NCI-H1694 (cell line): ENCODE data around the gene MAGI1.
"Not testable (repeated sequence)": the region's sequence is repeated elsewhere in the genome, so short reads cannot be mapped to it uniquely, and the experiment has no call there.

Experiments
- DNase-seq: peaks from one replicate; lab custom pipeline; 2025; lab: John Stamatoyannopoulos, UW

Gene MAGI1

DNA sequence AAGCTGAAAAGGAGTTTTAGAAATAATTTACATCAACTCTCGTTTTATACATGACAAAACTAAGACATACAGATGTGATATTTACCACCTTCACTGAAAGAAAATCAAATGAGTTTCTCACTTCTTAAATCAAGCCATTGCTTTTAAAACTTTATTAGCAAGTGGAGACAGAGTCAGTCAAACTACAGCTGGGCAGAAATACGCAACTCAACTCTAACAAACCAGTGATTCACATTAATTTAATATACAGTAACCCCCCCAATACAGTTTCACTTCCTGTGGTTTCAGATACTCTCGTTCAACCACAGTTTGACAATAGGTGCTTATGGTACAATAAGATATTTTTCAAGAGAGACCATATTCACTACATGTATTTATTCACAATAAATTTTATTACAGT is 477.1 kb downstream of the MAGI1 start:
- no peak for DNase-seq

DNA sequence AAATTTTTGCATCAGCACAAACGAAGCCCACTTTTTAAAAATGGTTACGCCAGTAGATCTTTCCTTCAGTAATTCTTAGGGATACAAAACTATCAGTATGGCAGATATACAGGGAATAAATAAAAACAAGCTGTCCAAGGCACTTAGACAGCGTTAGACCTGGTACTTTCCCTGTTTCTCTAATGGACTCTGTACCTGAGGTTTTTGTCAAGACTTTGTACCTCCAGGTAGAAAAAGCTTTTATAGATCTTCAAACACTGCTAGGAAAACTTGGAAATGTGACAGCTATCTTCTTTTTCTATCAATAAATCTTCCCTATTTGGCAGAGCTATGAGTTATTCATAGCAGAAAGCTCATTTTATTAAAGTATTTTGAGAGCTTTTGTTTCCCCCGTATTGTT is 477.8 kb downstream of the MAGI1 start:
- no peak for DNase-seq

DNA sequence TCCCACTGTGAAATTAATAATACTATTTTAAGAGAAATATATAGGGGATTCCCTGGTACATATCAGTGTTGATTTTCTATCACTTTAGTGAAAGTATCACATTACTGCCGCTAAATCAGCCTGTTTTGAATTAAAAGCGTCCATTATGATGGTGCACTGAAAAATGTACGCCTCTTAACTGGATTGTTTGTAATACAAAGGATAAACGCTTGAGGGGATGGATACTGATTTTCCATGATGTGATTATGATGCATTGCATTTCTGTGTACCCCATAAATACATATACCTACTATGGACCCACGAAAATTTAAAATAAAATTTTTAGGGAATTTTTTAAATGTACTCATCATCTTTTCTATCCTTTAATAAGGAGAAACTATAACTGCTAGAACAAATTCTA is 478.6 kb downstream of the MAGI1 start:
- DNase-seq = no peak

DNA sequence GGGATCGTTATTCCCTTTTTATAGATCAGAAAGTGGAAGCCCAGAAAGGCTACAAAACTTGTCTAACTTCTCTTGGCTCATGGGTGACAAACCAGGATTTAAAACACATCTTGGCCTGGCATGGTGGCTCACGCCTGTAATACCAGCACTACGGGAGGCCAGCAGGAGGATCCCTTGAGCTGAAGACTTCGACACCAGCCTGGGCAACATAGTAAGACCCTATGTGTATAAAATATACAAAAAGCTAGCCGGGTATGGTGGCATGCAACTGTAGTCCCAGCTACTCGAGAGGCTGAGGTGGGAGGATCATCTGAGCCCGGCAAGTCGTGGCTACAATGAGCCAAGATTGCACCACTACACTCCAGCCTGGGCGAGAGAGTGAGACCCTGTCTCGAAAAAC is 479.1 kb downstream of the MAGI1 start:
- no peak for DNase-seq

DNA sequence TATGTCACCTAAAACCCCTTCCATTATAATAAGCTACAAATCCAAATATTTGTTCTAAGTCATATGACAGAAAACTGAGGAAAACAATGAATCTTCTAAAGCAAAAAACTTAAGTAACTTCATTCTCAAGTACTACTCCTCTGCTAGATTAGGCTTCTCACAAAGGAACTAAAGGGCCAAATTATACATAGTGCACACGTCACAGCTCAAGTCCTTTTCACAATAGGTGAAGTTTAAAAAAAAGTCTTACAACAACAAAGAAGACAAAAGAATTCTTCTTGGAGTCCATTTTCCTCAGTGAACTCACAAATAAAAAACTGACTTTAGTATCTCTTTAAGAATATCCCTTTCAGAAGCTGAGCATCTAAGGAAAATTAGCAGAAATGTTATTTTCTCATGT is 479.9 kb downstream of the MAGI1 start:
- DNase-seq = no peak

DNA sequence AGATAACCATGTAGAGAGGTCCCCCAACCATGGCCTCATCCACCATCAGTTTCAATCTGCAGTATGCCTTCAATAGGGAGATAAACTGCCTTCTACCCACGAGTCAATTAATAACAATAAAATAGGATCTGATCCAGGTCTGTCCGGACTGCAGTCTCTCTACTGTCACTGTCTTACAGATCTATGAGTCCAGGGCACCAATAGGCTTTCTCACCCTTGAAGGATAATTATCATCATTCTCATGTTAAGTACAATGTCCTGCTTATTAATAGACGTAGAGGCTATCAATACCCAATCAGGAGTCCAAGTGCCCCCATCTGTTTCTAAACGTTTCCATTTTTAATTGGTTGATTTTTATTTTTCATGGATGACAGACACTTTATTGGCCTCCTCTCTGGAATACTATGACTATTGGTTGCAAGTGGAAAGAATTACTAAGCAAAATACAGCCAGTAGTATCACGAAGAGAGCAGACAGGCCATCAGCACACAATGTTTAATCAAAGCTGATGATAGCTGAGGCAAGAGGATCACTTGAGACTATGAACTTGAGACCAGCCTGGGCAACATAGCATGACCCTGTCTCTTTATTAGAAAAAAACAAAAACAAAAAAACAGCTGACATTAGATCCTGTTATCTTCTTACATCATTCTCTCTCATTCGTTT is 480.7 kb downstream of the MAGI1 start:
- no peak for DNase-seq

DNA sequence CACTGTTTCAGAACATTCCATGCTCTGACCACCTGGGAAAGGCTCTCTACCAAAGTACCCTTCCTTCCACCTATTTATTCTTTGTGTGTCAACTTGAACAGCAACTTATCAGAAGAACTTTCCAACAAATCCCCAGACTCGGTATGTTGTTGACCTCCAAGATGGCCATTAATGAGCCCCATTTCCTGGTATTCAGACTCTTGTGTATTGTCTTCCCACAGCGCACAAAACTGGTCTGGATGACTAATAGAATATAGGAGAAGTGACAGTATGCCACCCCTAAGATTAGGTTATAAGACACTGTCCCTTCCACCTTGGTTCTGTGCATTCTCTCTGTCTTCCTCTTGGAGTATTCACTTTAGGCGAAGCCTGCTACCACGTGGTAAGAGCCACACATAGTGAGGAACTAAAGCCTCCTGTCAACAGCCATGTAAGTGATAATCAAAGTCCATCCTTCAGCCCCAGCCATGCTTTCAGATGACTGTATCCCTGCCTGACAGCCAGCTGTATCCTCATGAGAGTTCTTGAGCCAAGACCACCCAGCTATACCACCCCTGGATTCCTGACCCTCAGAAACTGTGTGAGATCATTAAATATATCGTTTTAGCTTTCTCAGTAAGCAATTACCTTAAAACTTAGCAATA is 481.7 kb downstream of the MAGI1 start:
- DNase-seq = no peak

DNA sequence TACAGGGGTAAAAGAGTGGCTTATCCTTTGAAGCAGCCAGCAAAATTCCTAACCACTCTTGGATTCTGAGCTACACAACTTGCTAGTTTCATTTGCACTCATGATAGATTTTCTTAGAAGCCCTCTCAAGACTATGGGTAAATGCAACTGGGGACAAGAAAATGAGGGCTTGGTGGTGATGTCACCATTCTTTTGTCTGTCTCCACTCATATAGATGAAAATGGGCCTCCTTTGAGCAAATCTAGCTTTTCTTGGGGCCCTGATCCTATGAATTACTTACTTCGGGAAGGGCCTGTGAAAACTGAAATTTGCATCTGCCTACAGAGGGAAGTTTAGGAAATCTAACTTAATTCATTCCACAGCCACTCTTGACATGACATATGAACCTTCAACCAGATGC is 486.3 kb downstream of the MAGI1 start:
- DNase-seq = no peak

DNA sequence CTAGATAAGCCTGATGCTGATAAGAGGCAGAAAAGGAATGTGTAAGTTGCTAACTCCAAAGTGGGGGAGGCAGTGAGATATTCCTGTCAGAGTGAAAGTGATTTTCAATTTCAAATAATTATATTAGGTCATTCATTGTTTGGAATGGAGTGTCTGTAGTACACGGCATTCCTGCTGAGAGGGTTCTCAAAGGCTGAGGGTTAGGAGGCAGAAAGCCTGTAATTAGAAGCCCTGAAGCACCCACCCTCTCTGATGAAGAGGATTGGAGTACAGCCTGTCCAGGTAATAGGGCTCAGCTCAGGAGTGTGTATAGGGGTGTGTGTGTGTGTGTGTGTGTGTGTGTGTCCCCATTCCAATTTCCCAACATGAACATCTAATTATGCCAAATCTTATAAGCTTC is 486.8 kb downstream of the MAGI1 start:
- DNase-seq = no peak

DNA sequence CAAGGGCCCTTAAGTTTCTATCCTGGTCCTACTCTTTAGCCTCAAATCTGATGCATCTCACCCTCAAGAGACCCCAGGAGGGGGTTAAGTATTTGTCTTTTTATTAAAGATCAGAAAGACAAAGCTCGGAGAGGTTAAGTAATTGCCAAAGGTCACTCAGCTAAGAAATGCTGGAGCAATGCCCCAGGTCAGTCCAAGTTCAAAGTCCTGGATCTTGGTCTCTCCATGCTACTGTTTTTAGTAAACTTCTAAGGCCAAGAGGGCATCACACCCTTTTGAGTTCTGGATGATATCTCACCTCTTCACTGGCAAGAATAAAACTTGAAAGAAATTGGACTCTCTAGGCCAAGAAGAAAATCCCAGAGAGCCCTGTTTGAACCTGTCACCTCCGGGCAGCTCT is 488.6 kb downstream of the MAGI1 start:
- no peak for DNase-seq

DNA sequence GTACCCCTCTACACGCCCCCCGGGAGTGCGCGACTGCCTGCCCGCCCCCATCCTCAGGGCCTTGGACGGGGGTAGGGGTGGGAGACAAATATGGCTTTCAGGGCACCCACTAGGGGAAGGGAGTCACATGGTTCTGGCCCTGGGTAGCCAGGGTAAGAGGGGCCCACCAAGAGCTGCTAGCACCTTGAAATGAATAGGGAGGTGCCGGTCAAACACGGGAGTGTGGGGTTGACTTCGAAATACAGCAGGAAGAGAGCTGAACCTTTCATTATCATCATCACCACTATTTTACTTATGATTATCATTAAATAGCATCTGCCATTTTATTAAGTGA is 489.1 kb downstream of the MAGI1 start:
- DNase-seq = no peak

DNA sequence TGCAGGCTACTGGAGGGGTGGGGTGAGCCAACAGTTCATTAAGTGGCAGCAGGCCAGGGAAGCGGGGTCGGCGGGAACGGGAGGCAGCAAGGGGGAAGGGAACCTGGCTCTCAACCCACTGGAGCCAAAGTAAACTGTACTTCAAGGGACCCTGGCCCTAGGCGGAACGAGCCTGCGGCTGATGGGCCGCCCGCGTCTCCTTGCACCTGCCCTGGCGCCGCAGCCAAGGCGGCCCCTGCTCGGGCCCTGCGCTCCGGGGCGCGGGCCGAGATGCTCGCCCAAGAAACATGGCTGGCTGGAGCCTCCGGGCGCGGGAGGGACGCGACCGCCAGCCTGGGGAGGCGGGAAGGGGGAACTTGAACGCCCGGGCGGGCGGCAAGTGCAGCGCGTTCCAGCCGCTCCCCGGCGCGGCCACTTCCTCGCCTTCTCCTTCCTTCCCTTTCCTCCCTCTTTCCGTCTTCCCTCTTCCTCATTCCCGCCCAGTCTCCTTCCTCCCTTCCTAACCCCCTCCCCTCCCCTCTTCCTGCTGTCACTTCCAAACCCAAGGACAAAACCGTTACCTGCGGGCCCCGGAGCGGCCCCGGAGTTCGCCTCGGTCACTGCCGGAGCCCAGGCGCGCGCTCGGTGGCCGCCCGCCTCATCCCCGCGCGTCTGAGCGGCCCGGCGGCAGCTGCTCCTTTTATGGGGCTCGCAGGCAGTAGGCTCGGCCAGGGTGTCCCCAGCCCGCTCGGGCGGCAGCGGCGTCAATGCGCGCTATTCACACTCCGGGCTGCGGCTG is 489.7 kb downstream of the MAGI1 start:
- no peak for DNase-seq

DNA sequence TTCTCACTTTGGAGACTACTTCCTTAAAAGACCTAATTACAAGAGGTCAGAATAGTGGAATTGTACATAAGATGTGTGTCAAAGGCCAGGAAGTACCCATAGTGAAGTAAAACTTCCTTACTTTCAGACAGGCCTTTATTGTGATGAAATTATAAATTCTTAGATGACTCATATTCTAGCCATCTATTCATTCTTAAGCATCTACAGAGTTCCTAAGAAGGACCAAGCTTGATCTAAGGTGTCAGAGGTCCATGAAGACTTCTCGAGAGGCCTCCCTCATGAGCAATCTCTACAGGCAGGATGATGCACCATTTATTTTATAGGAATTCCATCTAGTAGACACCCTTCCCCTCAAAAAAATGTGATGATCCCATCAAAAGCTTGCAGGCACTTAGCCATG is 493.3 kb downstream of the MAGI1 start:
- DNase-seq = no peak

DNA sequence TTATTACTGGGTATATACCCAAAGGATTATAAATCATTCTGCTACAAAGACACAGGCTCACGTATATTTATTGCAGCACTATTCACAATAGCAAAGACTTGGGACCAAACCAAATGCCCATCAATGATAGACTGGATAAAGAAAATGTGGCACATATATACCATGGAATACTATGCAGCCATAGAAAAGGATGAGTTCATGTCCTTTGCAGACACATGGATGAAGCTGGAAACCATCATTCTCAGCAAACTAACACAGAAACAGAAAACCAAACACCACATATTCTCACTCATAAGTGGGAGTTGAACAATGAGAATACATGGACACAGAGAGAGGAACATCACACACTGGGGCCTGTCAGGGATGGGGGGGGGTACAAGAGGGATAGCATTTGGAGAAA is 495.3 kb downstream of the MAGI1 start:
- DNase-seq = not testable (repeated sequence)

DNA sequence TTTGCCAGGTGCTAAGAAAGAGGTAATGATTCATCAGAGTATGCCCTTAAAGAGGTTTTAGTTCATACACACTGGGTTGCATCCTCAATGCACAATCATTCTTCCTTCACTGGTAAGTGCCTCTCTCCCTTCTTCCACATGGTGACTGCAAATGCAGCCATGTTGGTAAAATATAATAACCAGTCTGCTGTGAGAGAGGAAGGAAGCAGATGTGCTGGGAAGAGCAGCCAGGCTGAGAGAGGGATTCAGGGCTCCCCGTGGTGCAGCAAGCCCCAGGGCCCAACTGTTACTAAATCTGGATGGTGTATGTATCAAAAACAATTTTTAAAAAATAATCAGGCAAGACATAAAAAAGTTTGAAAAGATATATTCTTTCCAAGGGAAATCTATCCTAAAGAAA is 498.1 kb downstream of the MAGI1 start:
- no peak for DNase-seq

DNA sequence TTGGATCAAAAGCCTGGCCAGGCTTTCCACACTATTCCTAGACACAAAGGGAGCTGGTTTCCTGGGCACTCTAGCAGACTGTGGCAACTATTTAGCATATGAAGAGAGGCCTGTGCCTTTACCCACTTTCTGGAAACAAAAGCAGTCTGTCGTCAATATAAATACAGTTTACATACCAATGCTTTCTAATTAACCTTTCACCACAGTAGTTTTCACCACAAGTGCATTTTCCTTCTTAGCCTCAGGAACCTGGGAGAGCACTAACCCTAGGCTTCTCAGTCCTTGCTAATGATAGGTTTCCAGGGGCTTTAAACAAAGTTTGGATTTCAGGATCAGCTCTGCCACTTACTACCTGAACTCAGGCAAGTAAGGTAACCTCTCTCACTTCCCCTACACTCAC is 499.1 kb downstream of the MAGI1 start:
- no peak for DNase-seq

DNA sequence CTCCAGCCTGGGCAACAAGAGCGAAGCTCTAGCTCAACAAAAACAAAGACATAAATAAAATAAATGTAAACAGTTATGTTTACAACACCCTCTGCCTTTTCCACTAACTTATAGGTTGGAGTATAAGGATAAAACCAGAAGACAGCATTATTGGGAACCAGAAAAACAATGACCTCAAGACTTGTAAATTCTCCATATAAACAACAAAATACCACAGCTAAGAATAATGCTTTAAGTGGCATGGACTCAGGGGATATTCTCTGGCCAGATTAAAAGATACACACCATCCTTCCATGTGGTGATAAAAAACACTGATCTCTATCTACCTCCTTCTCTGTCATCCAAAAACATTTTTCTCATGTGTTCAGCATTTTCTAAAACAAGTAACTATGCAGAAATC is 500.6 kb downstream of the MAGI1 start:
- DNase-seq = no peak

DNA sequence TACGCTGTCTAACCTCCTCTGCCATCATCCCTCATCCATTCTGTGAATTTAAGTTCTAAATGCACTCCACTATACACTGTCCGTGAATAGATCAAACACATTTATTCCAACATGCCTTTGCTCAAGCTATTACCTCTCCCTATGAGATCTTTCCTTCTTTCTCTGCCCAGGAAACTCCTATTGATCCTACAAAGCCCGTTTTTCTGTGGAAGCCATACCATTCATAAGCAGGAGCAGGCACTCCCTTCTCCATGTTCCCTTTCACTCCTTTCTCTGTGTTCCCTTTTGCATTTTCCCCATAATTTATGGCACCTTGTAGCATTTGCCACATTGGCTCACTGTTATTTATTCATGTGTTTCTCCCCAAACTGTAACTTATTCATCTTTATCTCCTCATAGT is 501.6 kb downstream of the MAGI1 start:
- DNase-seq = no peak

DNA sequence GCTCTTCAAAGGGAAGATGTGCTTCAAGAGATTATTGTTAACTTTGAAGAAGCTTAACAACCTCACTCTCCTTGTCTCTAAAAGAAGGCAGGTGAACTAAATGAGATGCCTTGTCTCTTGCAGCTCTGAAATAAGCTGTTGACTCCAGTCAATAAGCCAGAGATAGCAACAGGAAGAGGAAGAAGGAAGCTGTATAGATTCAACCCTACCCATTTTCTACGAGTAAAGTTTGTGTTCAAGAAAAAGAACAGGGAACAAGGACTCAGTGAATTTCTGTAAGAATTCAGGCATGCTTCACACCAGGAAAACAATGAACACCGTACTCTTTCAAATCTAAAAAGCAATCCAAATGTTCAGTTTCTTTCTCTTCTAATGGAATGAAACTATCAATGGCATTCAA is 503.5 kb downstream of the MAGI1 start:
- DNase-seq = no peak

DNA sequence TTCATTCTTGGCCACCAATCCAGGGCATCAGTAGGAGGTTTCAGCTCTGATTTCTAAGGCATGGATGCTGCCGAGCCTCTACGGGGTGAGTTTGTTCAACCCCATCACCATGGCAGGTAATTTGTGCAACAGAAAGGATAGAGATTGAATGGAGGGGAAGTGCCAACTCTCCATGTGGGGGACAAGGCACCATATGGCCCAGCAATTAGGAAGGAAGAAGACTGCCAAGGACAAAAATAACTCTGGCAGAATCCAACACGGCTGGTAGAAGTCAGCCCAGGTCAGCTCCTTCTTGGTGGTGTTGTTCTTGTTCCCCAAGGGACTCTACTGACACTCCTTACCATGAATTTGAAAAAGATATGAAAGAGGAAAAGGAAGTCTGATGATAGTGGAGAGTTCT is 503.9 kb downstream of the MAGI1 start:
- DNase-seq = peak; percentile 39

DNA sequence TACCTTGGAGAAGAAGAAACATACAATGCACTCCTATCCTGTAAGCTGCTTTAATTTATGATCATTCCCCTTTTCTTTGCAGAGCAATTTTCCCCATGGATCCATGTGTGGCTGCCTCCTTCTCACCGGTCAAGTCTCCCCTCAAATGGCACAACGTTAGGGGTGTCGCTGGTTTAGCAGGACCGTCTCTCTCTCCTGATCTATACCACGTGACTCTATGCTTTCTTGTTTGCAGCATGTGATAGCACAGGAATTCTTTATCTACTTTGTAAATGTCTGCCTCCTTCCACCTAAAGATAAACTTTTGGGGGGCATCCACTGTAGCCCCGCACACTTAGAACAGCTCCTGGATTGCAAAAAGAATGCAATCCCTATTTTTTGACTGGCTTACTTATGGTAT is 506.0 kb downstream of the MAGI1 start:
- DNase-seq = no peak

DNA sequence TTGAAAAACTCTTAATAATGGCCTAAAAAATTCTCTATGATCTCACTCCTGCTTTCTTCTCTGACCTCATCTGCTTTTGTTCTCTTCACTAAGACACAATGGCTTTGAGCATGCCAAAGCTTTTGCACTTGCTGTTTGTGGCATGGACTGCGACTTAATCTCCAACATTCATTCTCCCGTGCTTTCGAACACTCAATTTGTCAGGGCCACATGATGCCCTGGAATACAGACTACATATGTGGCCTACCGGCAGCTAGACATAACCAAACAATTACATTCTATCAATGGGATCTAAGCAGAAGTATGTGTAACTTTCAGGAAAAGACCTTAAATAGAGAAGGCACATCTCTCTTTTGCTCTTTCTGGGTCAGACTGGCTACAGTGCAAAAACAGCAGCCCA is 506.5 kb downstream of the MAGI1 start:
- DNase-seq = no peak

DNA sequence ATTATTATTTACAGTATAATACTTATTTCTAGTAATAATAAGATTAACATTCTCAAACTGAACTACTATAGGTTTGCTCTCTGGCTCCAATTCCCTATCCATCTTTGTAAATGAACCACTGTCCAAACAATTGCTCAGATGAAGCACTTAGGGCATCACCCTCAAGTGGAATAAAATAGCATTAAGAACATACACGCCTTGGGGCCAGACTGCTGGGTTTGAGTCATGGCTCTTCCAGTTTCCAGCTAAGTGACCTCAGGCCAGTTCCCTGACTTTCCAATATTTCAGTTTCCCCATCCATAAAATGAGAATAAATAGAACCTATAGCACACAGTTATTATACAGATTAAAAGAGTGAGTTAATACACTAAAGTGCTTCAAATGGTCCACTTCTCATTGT is 507.2 kb downstream of the MAGI1 start:
- no peak for DNase-seq

DNA sequence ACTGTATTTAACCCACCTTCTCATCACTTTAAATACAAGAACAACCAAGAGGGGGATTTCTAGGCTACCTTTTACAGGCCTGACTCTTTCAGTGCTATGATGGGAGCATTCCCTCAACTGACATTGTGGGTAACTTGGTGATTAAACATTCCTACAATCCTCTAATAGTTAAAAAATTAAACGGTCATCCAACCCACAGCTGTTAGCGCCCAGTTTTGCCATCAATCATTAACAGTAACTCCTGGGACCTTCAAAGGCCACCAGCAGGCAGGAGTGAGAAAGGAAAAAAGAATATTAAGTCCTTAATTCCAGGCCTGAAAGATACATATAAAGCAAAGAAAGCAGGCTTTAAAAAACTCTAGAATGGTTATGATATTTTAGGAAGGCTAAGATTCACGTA is 512.1 kb downstream of the MAGI1 start:
- no peak for DNase-seq
